GM10248 (cell line): ENCODE results near the gene SCG2.

ENCODE experiments used
- CTCF ChIA-PET: fragments of 300-600 bp; sonication (Branson Sonifier 250); formaldehyde crosslinking; extraction: SDS; loops from one replicate; lab custom pipeline; 2021; ENCODE audit warnings: antibody characterized with exemption; lab: Yijun Ruan, JAX
- POLR2A ChIA-PET: fragments of 350-650 bp; sonication (Branson Sonifier 250); formaldehyde crosslinking; extraction: SDS; loops from one replicate; lab custom pipeline; 2020; ENCODE audit warnings: antibody characterized with exemption; lab: Yijun Ruan, JAX
- DNase-seq: peaks from one replicate; pipeline ENCODE4 v3.0.0; 2012; ENCODE audit errors: extremely low spot score
- TF ChIP-seq, protein P1 (sequence below): IDR thresholded peaks from 2 replicates; pipeline ENCODE4 v1.5.1; 2012; ENCODE audit warnings: mild to moderate bottlenecking, low read depth; ENCODE audit errors: extremely low read depth, missing control alignments, control extremely low read depth

The SCG2 gene, protein sequence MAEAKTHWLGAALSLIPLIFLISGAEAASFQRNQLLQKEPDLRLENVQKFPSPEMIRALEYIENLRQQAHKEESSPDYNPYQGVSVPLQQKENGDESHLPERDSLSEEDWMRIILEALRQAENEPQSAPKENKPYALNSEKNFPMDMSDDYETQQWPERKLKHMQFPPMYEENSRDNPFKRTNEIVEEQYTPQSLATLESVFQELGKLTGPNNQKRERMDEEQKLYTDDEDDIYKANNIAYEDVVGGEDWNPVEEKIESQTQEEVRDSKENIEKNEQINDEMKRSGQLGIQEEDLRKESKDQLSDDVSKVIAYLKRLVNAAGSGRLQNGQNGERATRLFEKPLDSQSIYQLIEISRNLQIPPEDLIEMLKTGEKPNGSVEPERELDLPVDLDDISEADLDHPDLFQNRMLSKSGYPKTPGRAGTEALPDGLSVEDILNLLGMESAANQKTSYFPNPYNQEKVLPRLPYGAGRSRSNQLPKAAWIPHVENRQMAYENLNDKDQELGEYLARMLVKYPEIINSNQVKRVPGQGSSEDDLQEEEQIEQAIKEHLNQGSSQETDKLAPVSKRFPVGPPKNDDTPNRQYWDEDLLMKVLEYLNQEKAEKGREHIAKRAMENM

GRCh38 chr2:223601932-223602666 is at the start of gene SCG2:
TSS of gene SCG2 (minus strand) at chr2:223602361. CDS start at chr2:223599282, 3,079 bp downstream.
- ChIA-PET CTCF (interaction anchor here (1.0 to 2.1 kb wide), 6 partner anchors 8 to 42 kb away, joined by 3 to 9 read pairs (median 3); no protein-coding TSS in a partner anchor), POLR2A (interaction anchor here (0.7 kb wide), 1 partner anchor 13 kb away, joined by 4 read pairs; no protein-coding TSS in a partner anchor)
- TF ChIP-seq, protein P1, sequence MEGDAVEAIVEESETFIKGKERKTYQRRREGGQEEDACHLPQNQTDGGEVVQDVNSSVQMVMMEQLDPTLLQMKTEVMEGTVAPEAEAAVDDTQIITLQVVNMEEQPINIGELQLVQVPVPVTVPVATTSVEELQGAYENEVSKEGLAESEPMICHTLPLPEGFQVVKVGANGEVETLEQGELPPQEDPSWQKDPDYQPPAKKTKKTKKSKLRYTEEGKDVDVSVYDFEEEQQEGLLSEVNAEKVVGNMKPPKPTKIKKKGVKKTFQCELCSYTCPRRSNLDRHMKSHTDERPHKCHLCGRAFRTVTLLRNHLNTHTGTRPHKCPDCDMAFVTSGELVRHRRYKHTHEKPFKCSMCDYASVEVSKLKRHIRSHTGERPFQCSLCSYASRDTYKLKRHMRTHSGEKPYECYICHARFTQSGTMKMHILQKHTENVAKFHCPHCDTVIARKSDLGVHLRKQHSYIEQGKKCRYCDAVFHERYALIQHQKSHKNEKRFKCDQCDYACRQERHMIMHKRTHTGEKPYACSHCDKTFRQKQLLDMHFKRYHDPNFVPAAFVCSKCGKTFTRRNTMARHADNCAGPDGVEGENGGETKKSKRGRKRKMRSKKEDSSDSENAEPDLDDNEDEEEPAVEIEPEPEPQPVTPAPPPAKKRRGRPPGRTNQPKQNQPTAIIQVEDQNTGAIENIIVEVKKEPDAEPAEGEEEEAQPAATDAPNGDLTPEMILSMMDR, result peak; percentile 15
- DNase-seq, result peak; percentile 38

GRCh38 chr2:223649554-223650533 is 47.7 kb upstream of the SCG2 start:
- CTCF ChIA-PET, result no interaction called here
- DNase-seq, result no peak
- POLR2A ChIA-PET, result no interaction called here
- TF ChIP-seq, protein P1, result no peak

GRCh38 chr2:223648755-223649154 is 46.6 kb upstream of the SCG2 start:
- no peak for DNase-seq
- TF ChIP-seq, protein P1, result no peak
- ChIA-PET POLR2A (no interaction called here), CTCF (no interaction called here)

DNA sequence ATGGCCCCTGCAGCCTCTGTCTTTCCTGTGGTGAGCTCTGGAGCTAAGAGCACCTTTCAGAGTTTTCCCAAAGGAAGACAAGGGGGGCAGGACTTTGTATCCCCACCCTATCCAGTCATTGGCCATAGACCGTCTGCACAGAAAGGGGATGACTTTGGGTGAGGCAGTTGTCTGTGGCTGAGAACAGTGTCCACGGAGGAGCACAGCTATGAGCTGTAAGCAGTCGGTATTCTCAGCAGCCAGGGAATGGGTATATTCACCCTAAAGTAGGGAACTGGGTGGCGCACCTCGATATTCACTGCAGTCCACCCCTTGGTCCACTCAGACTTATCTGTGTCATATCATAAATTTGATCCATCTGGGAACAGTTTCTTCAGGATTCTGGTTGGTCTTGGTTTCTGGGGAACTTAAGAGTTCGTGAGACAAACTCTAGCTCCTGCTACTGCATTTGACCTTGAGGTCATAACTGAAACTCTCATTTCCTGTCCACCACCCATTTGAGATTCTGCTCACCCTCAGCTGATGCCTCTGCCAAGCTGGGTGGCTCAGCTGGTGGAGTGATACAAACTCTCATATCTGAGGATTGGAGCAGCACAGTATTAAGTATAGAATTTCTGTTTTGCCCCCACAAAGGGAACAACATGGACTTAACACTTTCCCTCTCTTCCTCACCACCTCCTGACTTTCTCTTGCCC is 45.2 kb upstream of the SCG2 start:
- ChIA-PET POLR2A (no interaction called here), CTCF (no interaction called here)
- TF ChIP-seq, protein P1, result no peak
- peak; percentile 14 for DNase-seq

- ChIA-PET CTCF (interaction anchor here (1.0 kb wide), 1 partner anchor 41 kb away, joined by 3 read pairs; the partner anchor contains the start of gene SCG2), POLR2A (no interaction called here)
- TF ChIP-seq, protein P1, result no peak
- DNase-seq, result no peak
Measured at GRCh38 chr2:223644136-223644535, 42.0 kb upstream of the SCG2 start.
